Left hindlimb (tissue), 1 donor: Measurements from ENCODE around the gene LRMDA.
"Not testable (repeated sequence)": the region's sequence is repeated elsewhere in the genome, so short reads cannot be mapped to it uniquely, and the experiment has no call there.

ENCODE experiments used
- DNase-seq: peaks from one replicate; pipeline ENCODE4 v3.0.0-alpha.2; 2018

LRMDA gene

GRCh38 chr10:76550806-76551205, 1119.4 kb downstream of the LRMDA start:
- DNase-seq = no peak

DNA sequence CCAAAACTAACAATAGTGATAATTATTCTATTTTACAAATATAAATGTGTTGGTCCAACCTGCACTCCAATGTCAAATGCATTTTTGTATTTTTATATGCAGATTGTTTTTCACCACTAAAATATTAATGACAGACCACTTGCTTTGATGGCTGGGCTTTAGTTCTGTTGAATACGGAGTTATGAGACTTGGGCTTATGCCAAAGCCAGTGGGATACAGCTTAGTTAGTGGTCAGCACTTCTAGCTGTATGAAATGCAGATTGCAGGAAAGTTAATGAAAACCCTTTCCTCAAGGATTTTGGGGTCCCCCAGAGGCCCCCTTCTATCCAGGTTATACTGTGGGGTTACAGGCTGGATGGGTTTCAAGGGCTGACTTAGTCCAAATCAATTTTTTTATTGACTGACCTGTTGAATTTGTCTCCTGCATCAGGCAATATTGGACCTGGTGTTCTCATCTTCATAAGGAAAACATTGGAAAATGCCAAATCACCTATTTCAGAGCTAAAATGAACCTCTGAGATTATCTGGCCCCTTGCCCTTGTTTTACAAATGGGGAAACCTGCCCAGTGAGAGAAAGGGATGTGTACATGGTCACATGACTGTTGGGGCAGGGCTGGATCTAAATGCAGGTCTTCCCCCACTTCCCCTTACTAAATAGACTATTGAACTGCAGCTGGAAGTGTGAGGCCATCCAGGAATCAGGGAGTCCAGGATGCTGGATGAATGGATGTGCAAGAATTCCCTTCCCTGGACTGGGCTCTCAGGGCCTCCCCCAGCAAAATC, 1120.9 kb downstream of the LRMDA start:
- DNase-seq = no peak

DNA sequence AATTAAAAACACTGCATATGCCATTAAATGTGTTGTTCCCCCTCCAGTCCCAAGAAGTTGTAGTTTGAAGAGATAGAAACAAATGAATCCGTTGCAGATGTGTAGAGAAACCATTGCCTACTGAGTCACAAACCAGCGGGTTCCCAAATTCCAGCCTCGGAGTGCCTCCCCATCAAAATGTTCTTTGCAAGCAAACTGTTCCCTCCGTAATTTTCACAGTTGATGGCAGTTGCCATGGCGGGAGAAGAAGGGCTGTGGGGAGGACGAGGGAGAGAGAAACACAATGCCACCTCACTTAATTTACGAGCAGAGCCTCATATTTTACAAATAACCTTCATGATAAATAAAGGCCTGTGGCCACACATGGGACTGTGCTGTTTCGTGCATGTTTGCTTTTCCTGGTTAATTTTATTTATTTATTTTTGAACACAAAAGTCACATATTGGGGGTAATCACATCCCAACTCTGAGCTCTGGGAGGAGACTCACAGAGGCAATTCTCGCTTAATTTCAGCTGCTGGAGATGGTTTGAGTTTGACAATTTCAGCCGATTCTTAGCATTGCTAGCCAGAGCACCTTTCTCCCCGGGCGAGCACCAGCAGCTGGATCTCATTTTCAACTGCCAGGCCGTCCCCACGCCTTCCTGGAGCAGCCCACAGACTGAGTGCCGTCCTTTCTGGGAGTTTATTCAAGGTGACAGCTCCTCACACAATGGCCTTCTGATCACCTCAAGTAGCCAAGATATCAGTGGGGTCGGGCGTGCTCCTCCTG, 1122.0 kb downstream of the LRMDA start:
- no peak for DNase-seq

- DNase-seq = no peak
Observed at GRCh38 chr10:76554033-76554408, 1122.6 kb downstream of the LRMDA start.

GRCh38 chr10:76554478-76554877, 1123.1 kb downstream of the LRMDA start:
- no peak for DNase-seq

DNA sequence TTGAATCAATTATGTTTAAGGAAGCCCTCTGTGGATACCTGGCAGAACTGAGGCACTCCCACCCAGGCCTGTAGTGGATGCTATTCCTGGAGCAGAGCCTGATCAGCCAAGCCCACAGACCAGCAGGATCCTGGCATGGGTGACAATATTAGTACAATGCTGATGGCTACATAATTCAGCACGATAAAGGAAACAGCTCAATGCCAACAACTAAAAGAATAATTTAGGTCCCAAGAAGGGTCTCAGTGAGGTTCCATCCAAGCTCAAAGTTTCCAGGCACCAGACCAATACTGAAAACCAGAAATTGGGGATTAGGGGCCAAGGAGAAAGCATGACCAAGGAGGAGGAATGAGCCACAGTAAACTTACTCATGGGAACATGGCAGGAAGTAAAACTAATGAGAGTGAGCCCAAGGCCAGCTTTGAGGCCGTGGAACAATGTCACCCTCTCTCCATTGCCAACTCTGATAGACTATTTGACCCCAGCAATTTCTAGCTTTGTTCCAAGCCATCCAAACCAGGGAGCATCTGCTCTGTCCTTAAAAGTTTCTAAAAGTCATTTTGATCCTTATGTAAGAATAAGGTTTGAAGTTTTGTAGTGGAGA, 1123.7 kb downstream of the LRMDA start:
- peak; percentile 49 for DNase-seq

DNA sequence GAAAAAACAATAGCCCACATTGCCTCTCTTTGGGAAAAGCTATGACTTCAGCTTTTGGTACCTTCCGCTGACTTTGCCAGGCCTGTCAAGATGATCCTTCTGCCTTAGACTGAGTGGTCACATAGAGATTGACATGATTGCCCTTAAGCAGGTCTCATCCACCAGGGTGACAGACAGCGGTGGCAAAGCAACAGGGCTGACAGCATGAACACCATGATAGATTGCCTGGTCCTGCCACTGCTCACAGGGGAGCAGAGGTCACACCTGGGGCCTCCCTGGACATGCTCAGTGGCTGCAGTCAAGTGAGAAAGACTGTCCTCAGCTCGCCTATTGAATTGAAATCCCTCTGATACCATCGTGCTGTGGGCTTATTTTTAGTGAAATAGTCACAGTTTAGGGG, 1125.9 kb downstream of the LRMDA start:
- no peak for DNase-seq

- no peak for DNase-seq
Observed at GRCh38 chr10:76558586-76558985, 1127.2 kb downstream of the LRMDA start.

- DNase-seq = no peak
Observed at GRCh38 chr10:76558996-76559891, 1127.8 kb downstream of the LRMDA start.

DNA sequence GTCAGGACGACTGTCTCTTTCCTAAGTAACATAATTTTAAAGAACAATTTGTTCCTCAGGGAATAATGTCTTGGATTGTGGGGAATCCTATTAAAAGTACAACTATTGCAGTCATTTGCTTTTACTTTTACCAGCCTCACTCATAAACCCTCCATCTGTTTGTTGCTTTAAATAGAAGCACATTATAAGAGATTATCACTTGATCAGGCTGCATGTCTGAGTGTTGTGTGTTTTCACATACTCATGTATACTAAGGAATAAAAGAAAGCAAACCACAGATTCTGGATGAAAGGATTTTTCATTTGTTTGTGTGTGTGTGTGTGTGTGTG, 1128.4 kb downstream of the LRMDA start:
- no peak for DNase-seq

- no peak for DNase-seq
Observed at GRCh38 chr10:76560338-76560737, 1128.9 kb downstream of the LRMDA start.

DNA sequence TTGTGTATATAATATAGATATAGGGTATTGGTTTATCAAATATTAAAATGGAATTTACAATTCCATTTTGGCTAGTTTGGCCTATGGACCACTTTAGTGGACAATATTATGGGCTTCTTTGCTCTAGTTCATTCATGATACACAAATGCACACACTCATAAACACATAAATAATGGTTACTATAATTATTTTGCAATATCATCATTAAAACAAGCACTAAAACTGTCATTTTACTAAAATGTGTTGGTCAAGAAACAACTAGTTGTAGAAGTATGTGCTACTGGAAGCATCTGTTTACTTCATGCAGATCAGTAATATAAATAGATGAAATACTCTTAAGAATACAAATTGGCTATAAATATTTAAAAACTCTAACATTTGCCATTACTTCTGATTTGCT, 1131.9 kb downstream of the LRMDA start:
- DNase-seq = no peak

DNA sequence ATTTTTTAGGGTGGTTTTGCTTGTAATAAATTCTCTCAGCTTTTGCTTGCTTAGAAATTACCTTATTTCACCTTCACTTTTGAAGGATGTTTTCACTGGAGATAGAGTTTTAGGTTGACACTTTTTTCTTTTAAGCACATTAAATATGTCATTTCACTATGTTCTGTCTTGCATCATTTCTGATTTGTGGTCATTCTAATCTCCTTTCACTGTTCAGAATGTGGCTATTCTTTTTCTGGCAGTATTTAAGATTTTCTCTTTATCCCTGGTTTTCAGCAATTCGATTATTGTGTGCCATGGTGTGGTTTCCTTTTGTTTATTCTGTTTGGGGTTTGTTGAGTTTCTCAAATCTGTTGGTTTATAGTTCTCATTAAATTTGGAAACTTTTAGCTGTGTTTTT, 1140.6 kb downstream of the LRMDA start:
- DNase-seq = no peak

DNA sequence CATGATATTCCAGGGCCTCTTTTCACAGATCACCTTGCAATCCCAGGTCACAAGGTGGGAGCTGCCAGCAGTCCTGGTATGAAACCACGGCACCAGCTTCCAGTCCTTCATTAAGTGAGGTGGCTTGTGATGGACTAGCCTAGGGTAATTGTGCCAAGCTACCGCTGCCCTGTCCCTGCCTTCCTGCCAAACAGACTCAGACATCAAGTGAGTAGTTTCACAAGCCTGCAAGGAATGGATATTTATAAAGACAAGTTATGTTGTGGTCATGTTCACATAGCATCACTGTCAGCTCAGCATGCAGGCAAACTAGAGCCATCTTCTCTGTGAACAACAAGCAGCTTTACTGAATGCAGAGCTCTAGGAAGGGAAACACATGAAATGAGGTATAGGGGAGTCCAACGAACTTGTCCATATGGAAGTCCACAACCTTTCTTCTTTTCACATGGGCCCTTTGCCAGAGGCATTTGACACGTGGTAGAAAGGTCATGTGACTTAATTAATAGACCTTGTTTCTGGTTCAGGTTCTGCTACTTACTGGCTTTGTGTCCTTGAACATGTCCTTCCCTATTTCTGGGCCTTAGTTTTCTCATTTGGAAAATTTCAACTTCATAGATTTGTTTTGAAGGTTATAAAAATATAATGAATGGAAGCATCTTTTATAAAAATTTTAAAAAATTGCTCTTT, 1145.0 kb downstream of the LRMDA start:
- DNase-seq = no peak

- no peak for DNase-seq
Observed at GRCh38 chr10:76577455-76577854, 1146.0 kb downstream of the LRMDA start.

- DNase-seq = peak; percentile 31
Observed at GRCh38 chr10:76581506-76582256, 1150.3 kb downstream of the LRMDA start.

DNA sequence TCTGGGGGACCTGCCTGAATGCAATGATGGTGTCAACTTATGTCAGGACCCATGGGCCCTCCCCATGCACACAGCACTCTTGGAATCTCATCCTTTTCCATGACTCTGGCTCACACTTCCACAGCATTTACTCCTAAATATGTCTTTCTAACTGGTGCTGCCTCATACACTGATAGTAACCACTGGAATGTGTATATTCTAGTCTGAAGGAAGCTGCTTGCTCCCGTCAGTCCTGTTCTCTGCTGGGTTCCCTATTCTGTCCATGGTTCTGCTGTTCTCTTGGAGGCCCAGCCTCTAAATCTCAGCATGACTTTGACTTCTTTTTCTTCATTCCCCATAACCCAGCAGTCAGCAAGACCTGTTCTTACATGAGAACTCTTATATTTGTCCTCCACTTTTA, 1151.1 kb downstream of the LRMDA start:
- DNase-seq = no peak

DNA sequence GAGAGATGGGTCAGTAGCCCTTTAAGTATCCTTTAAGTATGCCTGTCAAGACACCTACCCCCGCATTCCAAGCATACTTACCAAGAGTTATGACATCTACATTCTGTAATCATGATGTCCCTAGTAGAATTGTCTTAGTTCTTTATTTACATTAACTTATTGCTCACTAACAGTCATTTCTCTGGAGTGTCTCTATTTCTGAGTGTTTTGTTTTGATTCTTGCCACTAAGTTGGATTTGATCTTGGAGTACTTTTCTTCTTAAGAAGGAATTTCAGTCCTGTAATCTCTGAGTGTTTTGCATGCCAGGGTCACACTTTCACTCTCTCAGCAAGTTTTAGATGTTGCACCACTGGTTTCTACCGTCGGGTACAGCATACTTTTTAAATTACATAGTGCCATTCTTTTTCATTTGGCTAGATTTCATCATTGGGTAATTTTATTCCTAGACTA, 1152.3 kb downstream of the LRMDA start:
- no peak for DNase-seq

DNA sequence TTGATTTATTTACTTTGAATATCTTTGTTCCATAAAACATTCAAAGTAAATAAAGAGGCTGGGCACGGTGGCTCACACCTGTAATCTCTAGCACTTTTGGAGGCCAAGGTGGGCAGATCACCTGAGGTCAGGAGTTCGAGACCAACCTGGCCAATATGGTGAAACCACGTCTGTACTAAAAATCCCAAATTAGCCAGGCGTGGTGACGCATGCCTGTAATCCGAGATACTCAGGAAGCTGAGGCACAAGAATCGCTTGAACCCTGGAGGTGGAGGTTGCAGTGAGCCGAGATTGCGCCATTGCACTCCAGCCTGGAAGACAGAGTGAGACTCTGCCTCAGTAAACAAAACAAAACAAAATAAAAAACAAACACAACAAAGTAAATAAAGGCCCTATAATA, 1153.0 kb downstream of the LRMDA start:
- DNase-seq = not testable (repeated sequence)
